Measurements from ENCODE around the gene ADCY5.

The ADCY5 gene

DNA sequence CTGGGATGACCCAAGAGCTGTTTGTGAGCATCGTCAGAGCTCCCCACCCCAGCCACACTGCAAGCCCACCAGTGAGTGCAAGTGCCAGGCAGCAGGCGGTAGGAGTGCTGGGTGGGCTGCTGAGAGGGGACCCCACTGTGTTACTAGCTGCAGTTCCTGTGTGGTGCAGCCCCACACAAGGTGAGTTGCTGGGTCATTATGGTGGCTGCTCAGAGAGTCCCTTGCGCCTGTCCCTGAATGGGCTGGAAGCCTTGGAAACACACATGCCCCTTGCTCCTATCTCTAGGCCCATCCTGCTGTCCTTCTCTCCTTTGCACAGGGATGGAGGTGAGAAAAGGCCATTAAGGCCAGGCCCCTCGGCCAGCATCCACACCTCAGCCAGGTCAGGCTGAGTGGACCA, 163.4 kb downstream of the ADCY5 start:
- peak; percentile 7 for DNase-seq (ENCODE audit: low spot score)

DNA sequence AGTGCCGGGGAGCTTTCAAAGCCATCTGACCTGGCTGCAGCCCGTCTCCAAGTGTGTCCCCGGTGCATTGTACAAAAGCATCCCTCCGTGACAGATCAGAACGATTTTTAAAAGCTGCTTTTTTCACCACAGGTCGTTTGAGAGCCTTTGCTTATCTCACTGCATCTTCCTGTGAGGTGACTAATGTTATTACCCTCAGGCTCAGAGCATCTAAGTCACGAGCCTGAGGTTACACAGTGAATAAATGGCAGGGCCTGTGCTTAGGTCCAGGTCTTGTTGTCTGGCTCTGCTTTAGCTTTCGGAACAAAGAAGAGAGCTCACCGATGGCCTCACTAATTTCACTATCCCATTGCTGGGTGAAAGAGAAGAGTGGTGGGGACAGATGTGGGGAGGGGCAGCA, 163.8 kb downstream of the ADCY5 start:
- no peak for DNase-seq (ENCODE audit: low spot score)

DNA sequence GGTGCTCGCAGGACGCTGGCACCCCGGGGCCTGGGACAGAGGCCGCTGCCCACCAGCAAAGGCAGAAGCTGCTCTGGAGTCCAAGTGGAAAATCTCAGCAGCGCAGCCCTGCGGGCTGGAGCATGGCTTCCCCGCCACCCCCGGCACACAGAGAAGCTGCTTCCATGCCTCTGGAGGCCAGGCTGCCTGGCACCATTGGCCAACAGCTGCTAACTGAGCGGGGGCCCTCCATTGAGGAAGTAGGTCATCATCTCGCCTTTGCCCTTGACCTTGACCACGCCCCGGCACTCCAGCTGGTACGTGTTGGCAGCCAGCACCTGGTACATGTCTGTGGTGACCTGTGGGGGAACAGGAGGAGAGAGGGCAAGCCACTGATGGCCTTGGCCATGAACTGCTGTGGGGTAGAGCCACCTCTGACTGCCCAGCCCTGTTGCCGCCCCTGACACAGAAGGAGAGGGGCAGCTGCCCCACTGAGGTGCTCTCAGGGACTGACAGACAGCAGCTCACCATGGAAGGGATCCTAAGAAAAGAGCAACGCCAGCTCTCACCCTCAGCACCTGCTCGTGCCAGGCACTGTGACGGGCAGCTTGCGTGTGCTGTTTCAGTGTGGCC, 164.4 kb downstream of the ADCY5 start:
- peak; percentile 3 for DNase-seq (ENCODE audit: low spot score)

DNA sequence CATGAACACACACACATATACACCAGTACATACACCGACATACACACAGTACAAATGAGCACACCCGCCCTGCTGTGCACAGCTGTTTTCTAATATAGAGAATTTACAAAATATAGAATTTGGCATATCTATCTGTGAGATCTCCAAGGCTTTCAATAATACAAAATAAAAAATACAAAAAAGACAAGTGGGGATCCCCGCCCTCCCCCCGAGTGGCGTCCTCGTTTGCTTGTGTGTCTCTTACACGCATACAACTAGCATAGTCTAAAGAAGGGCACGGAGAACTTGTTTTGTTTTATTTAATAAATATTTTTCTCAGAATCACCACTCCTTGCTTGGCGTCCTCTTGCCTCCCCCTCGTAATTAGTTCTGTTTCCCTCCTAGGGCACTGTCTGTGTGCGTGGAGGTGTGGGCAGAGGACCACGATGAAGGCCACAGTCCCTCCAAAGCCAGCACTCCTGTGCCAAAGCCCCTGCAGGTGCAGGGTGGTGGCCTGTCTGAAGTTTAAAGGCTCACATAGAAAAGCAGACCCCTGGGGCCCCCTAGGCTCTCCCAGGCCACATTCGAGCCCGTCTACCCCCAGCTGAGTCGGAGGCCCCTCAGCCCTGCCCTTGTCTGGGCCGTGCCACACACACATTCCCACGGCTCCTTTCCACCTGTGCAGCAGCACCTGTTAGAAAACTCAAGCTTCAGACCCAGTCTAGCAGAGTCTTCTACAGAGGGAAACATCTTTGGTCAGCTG, 165.1 kb downstream of the ADCY5 start:
- DNase-seq (ENCODE audit: low spot score) = peak; percentile 1

DNA sequence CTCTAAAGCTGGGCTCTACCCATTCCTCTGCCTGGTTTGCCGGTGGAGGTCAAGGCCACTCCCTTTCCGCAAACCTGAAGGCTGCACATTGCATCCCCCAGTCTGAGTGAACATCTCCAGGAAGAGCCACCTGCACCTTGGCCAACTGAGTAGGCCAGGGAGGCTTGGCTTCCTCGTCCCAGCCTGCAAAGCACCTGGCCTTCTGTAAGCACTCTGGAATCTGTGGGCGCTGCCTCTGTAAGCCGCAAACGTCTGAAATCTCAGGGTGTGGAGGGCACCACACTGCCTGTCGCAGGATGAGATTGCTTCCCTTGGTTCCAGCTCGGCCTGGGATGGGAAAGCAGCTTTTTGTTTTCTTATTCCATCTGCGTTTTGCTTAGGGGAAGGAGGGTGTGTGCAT, 165.8 kb downstream of the ADCY5 start:
- DNase-seq (ENCODE audit: low spot score) = peak; percentile 3

DNA sequence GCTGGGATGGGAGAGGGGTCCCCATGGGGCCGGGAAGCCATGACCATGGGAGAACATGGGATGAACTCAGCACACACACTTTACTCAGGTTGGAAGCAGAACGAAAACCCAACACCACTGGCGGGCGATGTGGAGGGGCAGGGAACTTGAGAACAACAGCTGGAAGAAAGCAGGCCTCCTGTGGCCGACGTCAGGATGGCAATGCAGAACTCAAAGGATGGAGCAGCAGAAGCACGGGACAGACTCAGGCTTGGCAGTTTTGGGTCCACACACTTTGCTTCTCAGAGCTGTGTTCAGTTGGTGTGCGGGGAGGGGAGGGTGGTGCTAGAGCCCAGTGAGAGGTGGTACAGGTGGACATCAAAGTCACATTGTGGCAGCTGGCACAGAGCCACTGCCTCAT, 166.4 kb downstream of the ADCY5 start:
- peak; percentile 4 for DNase-seq (ENCODE audit: low spot score)

DNA sequence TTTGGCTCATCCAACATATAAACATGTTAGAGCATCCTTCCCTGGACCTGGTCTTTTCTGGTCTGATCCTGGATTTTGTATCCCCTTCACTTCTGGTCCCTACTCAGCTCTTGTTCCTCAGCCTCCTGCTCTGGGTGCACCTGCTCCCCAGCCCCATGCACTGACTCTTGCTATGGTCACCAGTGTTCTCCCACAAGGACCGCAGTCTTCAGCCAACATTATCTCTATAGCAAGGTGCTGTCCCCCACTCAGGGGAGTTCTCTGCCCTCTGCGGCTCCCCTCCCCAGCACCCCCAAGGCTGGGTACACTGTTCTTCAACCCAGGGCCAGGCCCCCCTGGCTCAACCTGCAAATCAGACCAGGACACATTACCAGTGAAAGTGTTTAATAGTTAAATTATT, 167.0 kb downstream of the ADCY5 start:
- peak; percentile 2 for DNase-seq (ENCODE audit: low spot score)

DNA sequence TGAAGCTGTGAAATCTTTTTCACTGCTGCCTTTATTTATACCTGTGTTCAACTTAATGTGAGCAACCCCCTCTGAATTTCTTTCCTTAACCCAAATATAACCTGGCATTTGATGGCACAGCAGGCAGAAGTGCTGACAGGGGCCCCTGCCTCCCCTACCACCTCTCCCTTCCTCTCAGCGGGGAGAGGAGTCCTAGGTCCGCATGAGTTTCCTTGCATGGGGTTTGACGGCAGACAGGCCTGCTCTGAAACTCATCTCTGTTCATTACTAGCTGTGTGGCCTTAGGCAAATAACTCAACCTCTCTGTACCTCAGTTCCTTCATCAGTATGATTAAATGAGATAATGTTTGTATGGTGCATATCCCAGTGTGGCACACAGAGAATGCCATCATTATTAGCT, 167.5 kb downstream of the ADCY5 start:
- peak; percentile 3 for DNase-seq (ENCODE audit: low spot score)

DNA sequence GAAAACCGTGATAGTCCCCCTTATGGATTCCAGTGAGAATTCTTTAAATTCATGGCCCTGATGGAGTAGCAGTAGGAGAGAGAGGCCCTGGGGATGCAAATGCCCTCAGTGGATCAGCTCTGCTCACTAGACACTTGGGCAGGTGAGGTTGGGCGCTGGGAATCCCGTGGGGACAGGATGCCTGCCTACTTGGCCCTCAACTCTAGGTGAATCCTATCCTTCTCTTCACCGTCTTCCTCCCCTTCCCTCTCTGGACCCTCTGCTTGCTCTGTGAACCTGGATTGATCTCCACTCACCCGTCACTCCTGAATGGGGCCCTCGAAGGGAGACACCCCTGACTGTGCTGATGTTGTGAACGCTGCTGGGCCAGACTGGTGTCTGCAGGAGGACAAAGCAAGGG, 169.8 kb downstream of the ADCY5 start:
- DNase-seq (ENCODE audit: low spot score) = no peak

DNA sequence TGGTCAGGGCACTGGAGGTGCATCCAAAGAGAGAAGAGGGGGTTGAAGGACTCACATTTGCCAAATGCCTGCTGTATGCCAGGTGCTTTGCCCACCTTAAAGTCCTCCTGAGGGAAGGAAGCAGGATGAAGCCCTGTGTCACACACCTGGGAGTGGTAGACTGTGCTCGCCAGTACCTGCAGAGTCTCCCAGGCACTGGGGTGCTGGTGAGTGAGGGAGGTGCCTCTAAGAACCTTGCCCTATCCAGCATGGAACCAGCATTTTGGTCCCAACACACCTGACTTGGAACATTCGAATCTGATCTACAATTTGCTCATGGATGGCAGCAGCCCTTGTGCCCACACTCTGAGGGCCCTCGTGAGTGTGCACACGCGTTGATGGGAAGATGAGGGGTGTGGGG, 170.4 kb downstream of the ADCY5 start:
- DNase-seq (ENCODE audit: low spot score) = no peak

DNA sequence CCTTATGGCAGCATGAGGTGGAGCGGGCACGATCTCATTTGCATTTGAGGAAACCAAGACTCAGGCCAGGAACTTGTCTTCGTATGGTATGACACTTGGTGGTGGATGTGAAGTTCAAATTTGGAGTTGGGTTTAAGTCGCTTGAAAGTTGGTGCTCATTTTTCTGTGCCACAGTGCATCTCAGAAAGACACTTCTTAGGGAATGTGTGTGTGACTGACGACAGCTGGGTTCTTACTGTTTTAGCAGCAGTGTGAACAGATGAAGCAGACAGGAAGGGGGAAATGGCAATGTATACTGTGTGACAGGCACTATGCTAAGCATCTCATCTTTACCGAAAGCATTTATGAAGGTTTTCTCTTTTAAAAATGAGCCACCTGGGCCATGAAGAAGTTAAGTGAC, 171.8 kb downstream of the ADCY5 start:
- DNase-seq (ENCODE audit: low spot score) = no peak

DNA sequence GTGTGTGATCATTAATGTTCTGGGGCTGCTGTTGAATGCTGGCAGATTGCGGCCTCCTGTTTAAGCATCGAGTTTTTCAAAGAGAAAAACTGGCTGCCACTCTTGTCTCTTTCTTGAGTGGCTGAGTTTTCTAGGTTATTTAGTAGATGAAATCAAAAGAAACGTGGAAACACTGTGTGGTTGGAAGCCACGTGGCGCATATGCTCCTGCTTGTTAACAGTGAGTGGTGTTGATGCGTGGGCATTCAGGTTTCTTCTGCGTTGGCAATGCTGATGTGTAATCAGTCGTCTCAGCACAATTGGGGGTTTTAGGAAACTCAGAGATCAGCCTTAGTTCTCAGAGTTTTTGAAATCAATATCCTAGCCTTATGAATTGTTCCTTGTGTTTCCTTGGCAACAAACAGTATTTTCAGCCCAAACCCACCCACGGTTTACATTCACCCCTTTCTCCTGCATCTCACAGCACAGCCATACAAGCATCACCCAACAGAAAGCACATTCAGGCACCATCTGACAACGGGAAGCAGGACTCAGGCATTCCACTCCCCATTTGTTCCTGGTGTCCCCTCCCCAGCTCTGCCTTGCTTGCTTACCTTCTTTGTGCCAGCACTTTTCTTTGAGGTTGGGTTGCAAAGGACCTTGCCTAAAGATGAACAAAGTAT, 172.4 kb downstream of the ADCY5 start:
- DNase-seq (ENCODE audit: low spot score) = no peak

DNA sequence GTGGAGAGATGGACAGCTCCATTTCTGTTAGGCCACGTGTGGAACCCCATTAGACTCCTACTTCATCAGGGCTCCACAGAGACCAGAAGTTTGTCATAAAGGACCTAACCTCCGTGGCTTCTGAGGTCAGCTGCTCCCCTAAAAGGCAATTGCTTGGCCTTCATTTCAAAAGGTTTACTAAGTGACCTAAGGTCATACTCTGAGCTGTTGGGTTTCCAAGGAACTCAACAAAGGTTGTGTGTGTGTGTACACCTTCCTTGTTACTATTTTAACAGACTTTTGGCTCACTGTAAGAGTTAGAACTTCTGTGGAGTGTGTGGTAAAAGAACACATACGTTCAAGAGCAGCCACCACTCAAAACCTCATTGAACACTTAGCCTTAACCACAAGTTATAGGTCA, 173.2 kb downstream of the ADCY5 start:
- no peak for DNase-seq (ENCODE audit: low spot score)

DNA sequence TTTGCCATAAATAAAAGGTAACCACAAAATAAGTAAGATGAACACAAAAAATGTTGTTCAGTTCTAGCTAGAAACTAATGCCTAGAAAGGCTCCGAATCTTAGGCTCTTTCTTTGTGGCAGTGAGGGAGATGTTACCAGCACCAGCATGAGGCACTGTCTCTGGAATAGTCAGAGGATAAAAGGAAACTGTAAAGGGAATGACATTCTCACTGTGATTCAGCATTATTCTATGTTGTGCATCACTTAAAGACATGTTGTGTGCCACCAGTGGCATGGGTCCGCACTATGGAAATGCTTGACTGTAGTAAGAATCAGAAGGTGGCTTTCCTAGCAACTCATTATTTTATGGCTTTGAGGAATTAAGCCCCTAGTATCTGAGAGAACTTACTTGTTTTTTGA, 176.3 kb downstream of the ADCY5 start:
- peak; percentile 10 for DNase-seq (ENCODE audit: low spot score)

DNA sequence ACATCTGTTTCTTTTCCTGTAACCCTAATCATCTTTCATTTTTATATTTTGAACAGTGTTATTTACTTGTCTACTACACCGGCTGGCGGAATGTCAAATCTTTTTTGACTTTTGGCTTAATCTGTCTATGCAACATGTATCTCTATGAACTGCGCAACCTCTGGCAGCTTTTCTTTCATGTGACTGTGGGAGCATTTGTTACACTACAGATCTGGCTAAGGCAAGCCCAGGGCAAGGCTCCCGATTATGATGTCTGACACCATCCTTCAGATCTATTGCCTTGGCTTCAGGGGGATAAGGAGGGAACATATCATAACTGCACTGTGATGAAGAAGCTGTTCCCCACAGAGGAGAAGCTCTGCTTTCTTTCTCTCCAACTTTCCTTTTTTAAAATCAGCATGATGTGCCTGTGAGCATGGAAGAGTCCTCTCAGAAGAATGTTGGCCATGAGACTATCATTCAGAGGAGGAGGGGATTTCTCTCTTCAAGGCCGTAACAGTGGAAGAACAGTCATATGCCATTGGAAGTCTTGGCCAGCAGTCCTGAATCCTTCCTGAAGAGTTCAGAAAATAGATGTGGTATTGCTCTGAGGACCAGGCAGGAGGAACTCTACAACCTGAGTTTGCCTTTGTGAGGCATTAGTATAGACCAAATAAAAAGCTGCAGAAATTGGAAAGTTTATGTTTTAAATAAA, 177.3 kb downstream of the ADCY5 start:
- no peak for DNase-seq (ENCODE audit: low spot score)

DNA sequence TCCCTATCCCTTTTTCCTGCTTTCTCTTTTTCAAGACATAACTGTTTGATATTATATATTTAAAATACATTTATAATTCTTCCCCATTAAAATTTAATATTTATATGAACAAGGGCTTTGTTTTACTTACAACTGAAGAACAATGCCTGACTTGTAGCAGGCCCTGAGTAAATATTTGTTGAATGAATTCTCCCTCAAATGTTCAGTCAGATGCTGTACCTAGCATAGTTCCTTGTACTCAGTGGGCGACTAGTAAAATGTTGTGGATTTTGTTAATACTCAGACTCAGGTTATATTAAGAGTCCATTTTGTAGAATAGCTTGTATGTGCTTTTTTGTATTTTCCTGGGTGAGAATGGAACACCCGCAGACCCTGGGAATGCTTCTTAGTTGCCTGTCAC, 178.1 kb downstream of the ADCY5 start:
- no peak for DNase-seq (ENCODE audit: low spot score)

DNA sequence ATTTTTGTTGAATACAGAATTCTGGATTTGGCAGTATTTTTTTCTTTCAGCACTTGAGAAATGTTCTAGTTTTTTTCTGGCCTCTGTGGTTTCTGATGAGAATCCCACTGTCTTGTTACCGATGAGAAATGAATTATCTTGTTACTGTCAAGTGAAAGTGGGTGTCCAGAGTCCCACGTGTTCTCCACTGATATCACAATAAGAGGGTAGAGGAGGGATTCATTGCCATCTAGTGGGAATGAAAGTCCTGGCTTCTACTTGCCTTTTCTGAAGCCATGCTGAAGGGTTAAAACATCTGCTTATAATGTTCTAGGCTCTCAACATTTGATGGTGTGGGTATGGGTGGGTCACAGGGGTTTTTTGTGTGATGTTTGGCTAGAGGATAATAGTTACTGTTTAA, 181.1 kb downstream of the ADCY5 start:
- no peak for DNase-seq (ENCODE audit: low spot score)

DNA sequence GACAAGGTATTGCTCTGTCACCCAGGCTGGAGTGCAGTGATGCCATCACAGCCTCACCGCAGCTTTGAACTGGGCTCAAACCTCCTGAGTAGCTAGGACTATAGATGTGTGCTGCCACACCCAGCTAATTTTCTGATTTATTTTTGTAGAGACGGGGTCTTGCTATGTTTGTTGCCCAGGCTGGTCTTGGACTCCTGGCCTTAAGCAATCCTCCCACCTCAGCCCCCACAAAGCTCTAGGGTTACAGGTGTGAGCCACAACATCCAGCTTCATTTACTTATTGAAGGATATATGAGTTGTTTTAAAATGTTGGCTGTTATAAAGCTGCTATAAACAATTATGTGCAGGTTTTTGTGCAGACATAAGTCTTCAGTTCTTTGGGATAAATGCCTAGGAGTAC, 184.9 kb downstream of the ADCY5 start:
- no peak for DNase-seq (ENCODE audit: low spot score)

DNA sequence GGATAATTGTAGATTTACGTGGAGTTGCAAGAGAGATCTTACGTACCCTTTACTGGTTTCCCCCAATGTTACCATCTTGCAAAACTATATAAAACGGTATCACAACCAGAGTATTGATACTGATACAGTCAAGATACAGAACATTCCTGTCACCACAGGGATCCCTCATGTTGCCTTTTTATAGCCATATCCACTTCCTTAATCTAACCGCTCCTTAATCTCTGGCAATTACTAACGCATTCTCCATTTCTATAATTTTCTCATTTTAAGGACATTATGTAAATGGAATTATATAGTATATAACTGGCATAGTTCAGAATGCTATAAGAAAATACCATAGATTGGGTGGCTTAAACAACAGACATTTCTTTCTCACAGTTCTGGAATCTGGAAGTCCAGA, 186.0 kb downstream of the ADCY5 start:
- no peak for DNase-seq (ENCODE audit: low spot score)

DNA sequence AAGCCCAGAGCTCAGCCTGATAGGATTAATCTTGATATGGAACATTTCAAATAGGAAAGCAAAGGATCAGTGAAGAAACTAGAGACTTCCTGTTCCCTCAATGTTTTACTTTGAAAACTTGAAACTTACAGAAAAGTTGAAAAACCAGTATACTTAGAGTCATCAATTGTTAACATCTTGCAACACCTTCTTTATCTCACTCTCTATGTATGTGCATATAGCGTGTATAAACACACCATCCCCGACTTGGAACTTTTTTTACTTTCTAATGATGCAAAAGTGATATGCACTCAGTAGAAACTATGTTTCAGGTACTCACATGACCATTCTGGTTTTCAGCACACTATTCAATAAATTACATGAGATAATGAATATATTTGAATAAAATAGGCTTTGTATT, 186.7 kb downstream of the ADCY5 start:
- DNase-seq (ENCODE audit: low spot score) = no peak

DNA sequence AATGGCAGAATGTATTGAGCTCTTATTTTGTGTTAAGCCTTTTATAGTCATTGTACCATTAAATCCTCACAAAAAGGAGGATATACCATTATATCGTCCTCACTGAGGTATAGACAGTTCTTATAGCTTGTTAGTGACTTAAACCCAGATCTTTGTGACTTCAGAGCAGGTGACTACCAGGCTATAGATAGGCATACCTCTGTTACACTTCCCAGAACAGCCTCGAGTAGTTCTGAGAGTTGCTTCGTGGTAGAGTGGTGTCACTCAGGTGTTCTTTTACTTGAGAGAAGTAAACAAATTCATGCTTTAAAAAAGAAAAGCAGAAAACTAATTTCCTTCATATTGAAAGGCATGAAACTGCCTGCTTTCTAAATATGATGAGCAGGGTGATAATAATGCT, 187.2 kb downstream of the ADCY5 start:
- DNase-seq (ENCODE audit: low spot score) = no peak

DNA sequence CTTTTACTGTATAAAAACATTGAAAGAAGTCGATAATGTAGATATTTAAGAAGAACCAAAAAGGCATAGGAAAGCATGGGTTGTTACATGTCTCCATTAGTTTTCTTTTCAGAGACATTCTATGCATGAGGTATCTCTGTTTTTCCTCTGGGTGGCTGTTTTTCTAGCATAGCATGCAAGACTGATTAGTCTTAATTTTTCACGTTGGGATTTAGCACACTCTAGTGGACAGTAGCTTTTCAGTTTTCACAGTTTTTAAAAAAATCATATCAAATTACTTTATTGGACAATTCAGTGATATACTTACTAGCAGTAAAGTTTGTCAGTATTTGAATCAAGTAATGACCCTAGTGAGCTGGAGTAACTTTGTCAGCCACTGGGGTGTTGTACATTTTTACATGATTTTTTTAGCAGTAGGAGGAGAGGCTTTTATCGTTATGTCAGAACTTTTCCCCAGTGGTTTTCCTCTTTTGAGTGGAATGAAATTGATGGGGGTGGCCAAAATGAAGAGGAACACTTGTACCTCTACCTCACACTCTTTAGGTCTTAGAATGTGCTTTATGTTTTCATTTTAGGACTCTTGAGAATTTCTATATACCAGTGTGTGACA, 190.0 kb downstream of the ADCY5 start:
- DNase-seq (ENCODE audit: low spot score) = peak; percentile 46

DNA sequence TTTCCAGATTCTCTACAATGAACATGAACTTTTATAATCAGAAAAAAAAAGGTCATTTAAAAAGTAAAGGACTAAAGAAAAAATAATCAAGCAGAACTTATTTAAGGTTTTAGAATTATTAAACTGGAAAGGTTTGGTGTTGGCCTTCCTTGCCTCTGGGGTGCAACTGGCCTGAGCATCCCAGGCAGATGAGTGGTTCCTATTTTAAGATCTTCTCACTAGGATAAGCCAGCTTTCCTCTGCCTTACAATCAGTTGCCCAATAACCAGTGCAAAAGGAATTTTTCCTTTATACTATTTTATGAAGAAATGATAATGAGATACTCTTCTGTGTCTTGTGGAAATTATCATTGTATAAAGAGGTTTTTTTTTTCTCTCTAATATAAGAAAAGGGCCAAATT, 190.5 kb downstream of the ADCY5 start:
- DNase-seq (ENCODE audit: low spot score) = peak; percentile 25
